Mucosa of rectum (tissue), 2 donors: Measurements from ENCODE around the gene CSE1L.
"Not testable (repeated sequence)": the region's sequence is repeated elsewhere in the genome, so short reads cannot be mapped to it uniquely, and the experiment has no call there.

Experiments
- H3K27ac ChIP-seq, 2 donors: one replicate each; pipeline ENCODE4 v1.7.0; 2013; ENCODE audit warnings: inconsistent platforms in 2 of 2, low read depth in 2 of 2, low read length in 2 of 2
- H3K27me3 ChIP-seq, 2 donors: one replicate each; pipeline ENCODE4 v1.7.0; 2013; ENCODE audit warnings: low read length in 2 of 2; ENCODE audit not compliant: control insufficient read depth in 2 of 2, insufficient read depth in 2 of 2
- H3K36me3 ChIP-seq, 2 donors: one replicate each; pipeline ENCODE4 v1.7.0; 2013; ENCODE audit warnings: low read length in 2 of 2; ENCODE audit not compliant: control insufficient read depth in 2 of 2, insufficient read depth in 2 of 2
- H3K4me1 ChIP-seq, 2 donors: one replicate each; pipeline ENCODE4 v1.7.0; 2013; ENCODE audit warnings: low read length in 2 of 2, mild to moderate bottlenecking in 1 of 2; ENCODE audit not compliant: control insufficient read depth in 2 of 2, insufficient read depth in 2 of 2
- H3K4me3 ChIP-seq, 2 donors: one replicate each; pipeline ENCODE4 v1.7.0; 2013; ENCODE audit warnings: low read length in 2 of 2
- H3K9ac ChIP-seq, 2 donors: one replicate each; pipeline ENCODE4 v1.7.0; 2013; ENCODE audit warnings: low read length in 2 of 2, low read depth in 1 of 2, mild to moderate bottlenecking in 1 of 2
- H3K9me3 ChIP-seq, 2 donors: one replicate each; pipeline ENCODE4 v1.7.0; 2013; ENCODE audit warnings: low read length in 2 of 2; ENCODE audit not compliant: control insufficient read depth in 2 of 2
- donor health status: healthy.
- donor health status: Normal muscosa, but diverticular disease.

CSE1L gene

DNA sequence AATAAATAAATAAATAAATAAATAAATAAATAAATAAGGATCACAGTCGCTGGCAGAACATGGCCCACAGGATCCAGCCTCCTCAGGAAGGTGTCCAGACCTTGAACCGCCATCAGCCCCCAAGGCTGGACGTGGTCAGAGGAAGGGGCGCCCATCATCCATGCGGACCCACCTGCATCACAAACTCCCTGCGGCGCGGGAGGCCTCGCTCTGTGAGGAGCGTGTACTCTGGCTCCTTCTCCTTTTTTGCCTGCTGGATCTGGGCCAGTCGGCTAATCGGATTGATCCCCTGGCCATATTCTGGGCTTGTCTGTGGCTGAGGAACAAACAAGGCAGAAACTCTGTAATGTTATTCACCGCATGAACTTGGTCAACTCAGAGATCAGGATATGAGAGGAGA, 76.8 kb downstream of the CSE1L start:
- Histone ChIP-seq H3K9me3 (no peaks in the 10 kb centered on the region), H3K4me1 (no peaks in the 10 kb centered on the region), H3K4me3 (no peak overlapping the region), H3K9ac (no peak overlapping the region), H3K36me3 (peaks cover 41 to 50% of the 10 kb centered on the region in 2 donors), H3K27ac (no peak overlapping the region), H3K27me3 (no peaks in the 10 kb centered on the region)

DNA sequence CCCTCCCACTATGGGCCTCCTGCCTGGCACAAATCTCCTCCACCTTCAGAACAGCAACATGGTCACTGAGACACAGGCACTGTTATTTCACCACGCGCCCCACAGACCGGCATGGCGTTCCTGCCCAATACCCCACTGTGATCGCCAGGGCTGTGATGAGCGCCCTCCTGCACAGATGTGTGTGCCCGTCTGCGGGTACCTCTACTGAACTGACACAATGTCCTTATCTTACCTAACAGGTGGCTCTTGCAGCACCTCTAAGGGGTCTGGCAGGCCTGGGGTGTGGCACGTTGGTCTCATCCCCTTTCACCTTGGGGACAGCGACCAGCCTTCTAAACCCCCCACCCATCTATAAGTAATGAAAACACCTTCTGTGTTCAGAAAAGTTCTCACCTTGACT, 77.9 kb downstream of the CSE1L start:
- Histone ChIP-seq H3K36me3 (peaks cover 36 to 44% of the 10 kb centered on the region in 2 donors), H3K4me3 (no peak overlapping the region), H3K9ac (no peak overlapping the region), H3K27ac (no peak overlapping the region), H3K4me1 (no peaks in the 10 kb centered on the region), H3K9me3 (no peaks in the 10 kb centered on the region), H3K27me3 (no peaks in the 10 kb centered on the region)

DNA sequence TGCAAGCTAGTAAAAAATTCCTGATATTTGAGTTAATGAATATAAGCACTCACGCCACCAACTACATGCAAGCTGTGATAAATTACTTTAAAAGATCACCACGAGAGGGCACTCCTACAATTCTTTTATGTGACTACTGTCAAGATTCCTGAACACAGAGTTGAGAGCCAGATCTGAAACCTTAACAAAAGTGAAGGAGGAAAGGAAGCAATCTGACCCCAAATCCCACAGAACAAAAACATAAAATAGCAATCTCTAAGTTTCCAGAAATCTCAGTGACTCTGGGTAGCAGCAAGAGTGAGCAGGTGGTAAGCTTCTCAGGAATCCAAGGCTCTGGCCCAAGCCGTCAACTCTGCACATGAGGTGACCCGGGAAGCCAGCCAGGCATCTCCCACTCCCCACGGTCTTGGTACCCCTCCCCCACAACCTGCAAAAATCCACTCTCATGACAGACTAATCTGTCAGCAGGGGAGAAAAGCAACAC, 86.9 kb downstream of the CSE1L start:
- Histone ChIP-seq H3K36me3 (peaks cover 18 to 19% of the 10 kb centered on the region in 2 donors), H3K27me3 (no peaks in the 10 kb centered on the region), H3K9me3 (no peaks in the 10 kb centered on the region), H3K9ac (no peak overlapping the region), H3K4me1 (no peaks in the 10 kb centered on the region), H3K4me3 (no peak overlapping the region), H3K27ac (no peak overlapping the region)

DNA sequence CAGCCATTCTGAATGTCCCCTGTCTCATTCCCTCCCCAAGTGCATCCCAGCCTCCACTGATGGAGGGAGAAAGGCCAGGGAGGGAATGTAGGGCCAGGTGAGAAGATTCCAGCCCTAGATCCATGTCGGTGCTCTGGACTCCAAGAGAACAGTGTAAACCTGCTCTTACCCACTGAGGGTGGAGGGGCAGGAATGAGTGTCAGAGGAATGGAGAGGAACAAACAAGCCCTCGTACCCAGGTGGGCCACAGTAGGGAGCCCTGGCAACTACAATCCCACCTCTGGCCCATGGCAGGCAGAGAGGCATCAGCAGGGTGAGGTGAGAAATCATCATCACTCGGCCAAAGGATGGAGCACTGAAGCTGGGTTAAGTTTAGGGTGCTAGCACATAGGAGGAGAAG, 87.5 kb downstream of the CSE1L start:
- no peaks in the 10 kb centered on the region for H3K4me1 ChIP-seq
- H3K36me3 ChIP-seq, result peaks cover 15 to 19% of the 10 kb centered on the region in 2 donors
- no peak overlapping the region for H3K27ac ChIP-seq
- no peaks in the 10 kb centered on the region for H3K9me3 ChIP-seq
- no peak overlapping the region for H3K4me3 ChIP-seq
- H3K9ac ChIP-seq, result no peak overlapping the region
- no peaks in the 10 kb centered on the region for H3K27me3 ChIP-seq

DNA sequence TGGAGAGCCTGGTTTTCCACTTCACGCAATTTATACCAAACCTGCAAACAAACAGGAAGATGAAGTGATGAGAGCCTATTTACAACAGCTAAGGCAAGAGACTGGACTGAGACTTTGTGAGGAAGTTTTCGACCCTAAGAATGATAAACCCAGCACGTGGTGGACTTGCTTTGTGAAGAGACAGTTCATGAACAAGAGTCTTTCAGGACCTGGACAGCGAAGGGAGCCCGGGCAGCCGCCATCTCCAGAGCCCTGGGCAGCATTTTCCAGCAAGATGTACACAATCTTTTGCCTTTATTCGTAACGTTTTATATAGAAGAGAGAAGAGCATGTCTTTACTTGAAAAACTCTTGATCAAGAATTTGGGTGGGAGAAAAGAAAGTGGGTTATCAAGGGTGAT, 88.7 kb downstream of the CSE1L start:
- H3K36me3 ChIP-seq, result peaks cover 15 to 19% of the 10 kb centered on the region in 2 donors
- H3K9ac ChIP-seq, H3K4me1 ChIP-seq, H3K9me3 ChIP-seq, H3K4me3 ChIP-seq, H3K27ac ChIP-seq, H3K27me3 ChIP-seq: not testable (repeated sequence)

DNA sequence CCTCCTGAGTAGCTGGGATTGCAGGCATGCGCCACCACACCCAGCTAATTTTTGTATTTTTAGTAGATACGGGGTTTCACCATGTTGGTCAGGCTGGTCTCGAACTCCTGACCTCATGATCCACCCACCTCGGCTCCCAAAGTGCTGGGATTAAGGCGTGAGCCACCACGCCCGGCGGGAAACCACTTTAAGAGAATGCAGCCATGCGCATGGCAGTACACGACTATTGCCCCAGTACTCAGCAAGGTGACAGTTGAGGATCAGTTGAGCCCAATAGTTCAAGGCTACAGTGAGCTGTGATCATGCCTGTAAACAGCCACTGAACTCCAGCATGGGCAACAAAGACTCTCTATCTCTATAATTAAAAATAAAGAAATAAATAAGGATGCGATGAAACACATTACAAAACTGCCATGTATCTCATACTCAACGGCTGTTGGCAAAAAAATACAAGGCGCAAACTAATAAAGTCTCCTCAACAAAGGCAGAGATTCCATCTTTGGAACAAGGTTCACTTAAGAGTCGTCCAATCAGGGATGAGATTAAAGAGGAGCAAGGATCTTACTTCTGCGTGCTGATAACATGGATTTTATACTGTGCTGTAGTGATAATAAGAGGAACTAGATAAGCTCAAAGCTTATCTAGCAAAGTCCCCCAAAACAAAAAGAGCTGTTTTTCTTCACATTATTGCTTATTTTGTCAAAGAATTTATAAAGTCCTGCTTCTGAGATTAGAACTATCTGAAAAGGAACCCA, 90.9 kb downstream of the CSE1L start:
- H3K4me3 ChIP-seq, result no peak overlapping the region
- H3K27ac ChIP-seq, result no peak overlapping the region
- no peaks in the 10 kb centered on the region for H3K4me1 ChIP-seq
- H3K9me3 ChIP-seq, result no peaks in the 10 kb centered on the region
- H3K36me3 ChIP-seq, result peaks cover 10 to 15% of the 10 kb centered on the region in 2 donors
- H3K9ac ChIP-seq, result no peak overlapping the region
- H3K27me3 ChIP-seq, result no peaks in the 10 kb centered on the region

DNA sequence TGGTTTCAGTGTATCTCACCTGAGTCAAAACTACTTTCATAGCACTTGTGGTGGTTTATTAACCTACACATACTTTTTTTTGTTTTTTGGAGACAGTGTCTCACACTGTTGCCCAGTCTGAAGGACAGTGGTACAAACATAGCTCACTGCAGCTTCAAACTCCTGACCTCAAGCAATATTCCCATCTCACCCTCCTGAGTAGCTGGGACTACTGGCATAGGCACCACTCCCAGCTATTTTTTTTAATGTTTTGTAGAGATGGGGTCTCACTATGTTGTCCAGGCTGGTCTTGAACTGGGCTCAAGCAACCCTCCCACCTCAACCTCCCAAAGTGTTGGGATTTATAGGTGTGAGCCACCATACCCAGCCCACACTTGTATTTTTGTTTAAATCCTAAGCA, 92.3 kb downstream of the CSE1L start:
- Histone ChIP-seq H3K4me3 (no peak overlapping the region), H3K36me3 (peaks cover 14 to 16% of the 10 kb centered on the region in 2 donors), H3K27me3 (no peaks in the 10 kb centered on the region), H3K4me1 (no peaks in the 10 kb centered on the region), H3K9me3 (no peaks in the 10 kb centered on the region), H3K9ac (no peak overlapping the region), H3K27ac (no peak overlapping the region)

DNA sequence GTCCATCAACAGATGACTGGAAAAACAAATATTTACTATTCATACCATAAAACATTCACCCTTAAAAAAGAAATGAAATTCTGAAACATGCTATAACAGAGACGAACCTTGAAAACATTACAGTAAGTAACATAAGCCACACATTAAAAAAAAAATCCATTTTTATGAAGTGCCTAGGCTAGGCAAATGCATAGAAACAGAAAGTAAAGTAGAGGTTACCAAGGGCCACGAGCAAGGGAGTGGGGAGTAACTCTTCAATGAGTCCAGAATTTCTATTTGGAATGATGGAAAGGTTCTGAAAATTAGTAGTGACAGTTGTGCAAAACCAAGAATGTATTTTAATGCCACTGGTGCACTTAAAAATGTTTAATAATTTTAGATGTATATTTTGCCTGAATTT, 94.3 kb downstream of the CSE1L start:
- H3K27ac ChIP-seq, result no peak overlapping the region
- peaks cover 10 to 17% of the 10 kb centered on the region in 2 donors for H3K36me3 ChIP-seq
- no peaks in the 10 kb centered on the region for H3K4me1 ChIP-seq
- H3K4me3 ChIP-seq, result no peak overlapping the region
- H3K9me3 ChIP-seq, result no peaks in the 10 kb centered on the region
- H3K9ac ChIP-seq, result no peak overlapping the region
- no peaks in the 10 kb centered on the region for H3K27me3 ChIP-seq

DNA sequence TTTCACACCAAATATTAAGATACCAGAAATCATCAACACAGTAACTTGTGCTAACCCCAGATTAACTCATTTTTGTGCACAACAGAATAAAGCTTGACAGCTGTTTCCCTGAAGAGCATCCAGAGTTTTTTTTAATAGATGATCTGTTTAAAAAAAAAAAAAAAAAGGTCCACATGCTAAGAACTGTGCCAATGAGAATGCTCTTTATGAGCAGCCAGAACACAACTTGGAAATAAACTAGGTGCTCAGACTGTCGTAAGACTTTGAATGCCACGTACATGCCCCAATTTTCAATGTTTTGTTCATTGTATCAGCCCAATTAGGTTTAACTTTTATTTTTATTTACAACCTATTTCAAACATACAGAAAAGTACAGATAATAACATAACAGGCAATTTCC, 94.7 kb downstream of the CSE1L start:
- Histone ChIP-seq H3K4me1 (no peaks in the 10 kb centered on the region), H3K27me3 (no peaks in the 10 kb centered on the region), H3K36me3 (peaks cover 8 to 16% of the 10 kb centered on the region in 2 donors), H3K9ac (no peak overlapping the region), H3K27ac (no peak overlapping the region), H3K4me3 (no peak overlapping the region), H3K9me3 (no peaks in the 10 kb centered on the region)
